HK-2 (cell line): ENCODE results near the gene PLCB3.

Experiments
- DNase-seq: peaks from one replicate; pipeline ENCODE4 v3.0.0-alpha.2; 2018; ENCODE audit not compliant: unreplicated experiment

PLCB3 gene

GRCh38 chr11:64251016-64251752 lies at the start of gene PLCB3:
PLCB3 (plus strand) TSS chr11:64251530; CDS start chr11:64251650, 120 bp downstream.
- DNase-seq = peak; percentile 51

- no peak for DNase-seq
These were observed 49.8 kb upstream of the PLCB3 start for GRCh38 chr11:64201543-64201942.

GRCh38 chr11:64202992-64203391 lies 48.3 kb upstream of the PLCB3 start:
- no peak for DNase-seq

- no peak for DNase-seq
These were observed 47.8 kb upstream of the PLCB3 start for GRCh38 chr11:64203421-64204079.

- DNase-seq = no peak
These were observed 47.3 kb upstream of the PLCB3 start for GRCh38 chr11:64204080-64204440.

- DNase-seq = peak; percentile 68
These were observed 46.8 kb upstream of the PLCB3 start for GRCh38 chr11:64204464-64204989.

- no peak for DNase-seq
These were observed 44.7 kb upstream of the PLCB3 start, which contains the start of gene FERMT3 for GRCh38 chr11:64206457-64207255. FERMT3 (plus strand) TSS chr11:64206721; CDS start chr11:64207365, 644 bp downstream.

GRCh38 chr11:64207256-64208085 lies 43.9 kb upstream of the PLCB3 start:
- DNase-seq = no peak

- DNase-seq = no peak
These were observed 43.1 kb upstream of the PLCB3 start for GRCh38 chr11:64208086-64208795.

GRCh38 chr11:64208796-64209562 lies 42.4 kb upstream of the PLCB3 start:
- DNase-seq = no peak

GRCh38 chr11:64209563-64209843 lies 41.8 kb upstream of the PLCB3 start:
- DNase-seq = no peak

- no peak for DNase-seq
These were observed 40.9 kb upstream of the PLCB3 start for GRCh38 chr11:64210301-64211020.

GRCh38 chr11:64211181-64211872 lies 40.0 kb upstream of the PLCB3 start:
- DNase-seq = no peak

GRCh38 chr11:64216879-64217278 lies 34.5 kb upstream of the PLCB3 start:
- DNase-seq = no peak

GRCh38 chr11:64218628-64219353 lies 32.5 kb upstream of the PLCB3 start:
- no peak for DNase-seq

- DNase-seq = no peak
These were observed 32.0 kb upstream of the PLCB3 start for GRCh38 chr11:64219354-64219684.

- DNase-seq = no peak
These were observed 31.6 kb upstream of the PLCB3 start for GRCh38 chr11:64219755-64220154.

GRCh38 chr11:64220271-64220670 lies 31.1 kb upstream of the PLCB3 start:
- no peak for DNase-seq
